Stimulated activated CD4-positive, alpha-beta T cell treated with anti-CD3 and anti-CD28 coated beads, Interleukin-15, amount 100 ng/mL, for 48 hours (primary cell): Measurements from ENCODE around the gene ACTG1.

ENCODE experiments used
- DNase-seq, 2 donors: peaks; one replicate each; pipeline ENCODE4 v3.0.0-alpha.2; 2020; ENCODE audit warnings: low read depth in 2 of 2

ACTG1 gene

GRCh38 chr17:81481815-81482505, 30.6 kb downstream of the ACTG1 start:
- DNase-seq = no peak

DNA sequence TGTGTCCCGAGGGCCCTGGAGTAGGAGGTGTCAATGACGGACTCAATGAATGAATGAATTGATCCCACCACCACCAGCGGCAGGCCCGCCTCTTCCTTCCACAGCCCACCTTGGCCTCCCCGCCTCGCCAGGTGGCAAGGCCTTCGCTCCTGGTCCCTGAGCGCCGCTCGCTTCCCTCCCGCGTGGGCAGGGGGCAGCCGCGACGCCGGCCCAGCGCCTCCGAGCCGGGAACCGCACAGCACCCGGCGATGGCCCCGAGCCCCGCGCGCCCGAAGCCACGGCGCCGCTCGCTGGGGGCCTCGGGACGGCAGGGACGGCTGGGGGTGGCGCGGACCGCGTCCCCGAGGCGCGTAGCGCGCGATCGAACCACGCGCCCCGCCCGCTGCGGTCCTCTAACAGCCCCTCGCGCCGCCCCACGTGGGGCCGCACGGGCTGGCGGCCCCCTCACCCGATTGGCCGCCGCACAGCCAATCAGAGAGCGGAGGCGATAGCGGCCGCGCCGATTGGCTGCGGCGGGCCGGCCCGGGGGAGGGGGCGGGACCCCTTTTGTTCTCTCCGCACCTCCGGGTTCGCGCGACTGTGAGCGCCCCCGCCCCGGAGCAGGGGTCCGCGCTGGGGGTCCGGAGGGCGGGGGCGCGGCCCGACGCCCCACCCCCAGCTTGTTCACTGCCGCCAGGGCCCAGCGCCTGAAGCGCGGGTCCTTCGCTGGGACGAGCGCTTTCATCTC, 31.4 kb downstream of the ACTG1 start:
- DNase-seq = peak in 1 of 2 donors; percentile 46

GRCh38 chr17:81480140-81481072, 32.2 kb downstream of the ACTG1 start:
- no peak for DNase-seq

DNA sequence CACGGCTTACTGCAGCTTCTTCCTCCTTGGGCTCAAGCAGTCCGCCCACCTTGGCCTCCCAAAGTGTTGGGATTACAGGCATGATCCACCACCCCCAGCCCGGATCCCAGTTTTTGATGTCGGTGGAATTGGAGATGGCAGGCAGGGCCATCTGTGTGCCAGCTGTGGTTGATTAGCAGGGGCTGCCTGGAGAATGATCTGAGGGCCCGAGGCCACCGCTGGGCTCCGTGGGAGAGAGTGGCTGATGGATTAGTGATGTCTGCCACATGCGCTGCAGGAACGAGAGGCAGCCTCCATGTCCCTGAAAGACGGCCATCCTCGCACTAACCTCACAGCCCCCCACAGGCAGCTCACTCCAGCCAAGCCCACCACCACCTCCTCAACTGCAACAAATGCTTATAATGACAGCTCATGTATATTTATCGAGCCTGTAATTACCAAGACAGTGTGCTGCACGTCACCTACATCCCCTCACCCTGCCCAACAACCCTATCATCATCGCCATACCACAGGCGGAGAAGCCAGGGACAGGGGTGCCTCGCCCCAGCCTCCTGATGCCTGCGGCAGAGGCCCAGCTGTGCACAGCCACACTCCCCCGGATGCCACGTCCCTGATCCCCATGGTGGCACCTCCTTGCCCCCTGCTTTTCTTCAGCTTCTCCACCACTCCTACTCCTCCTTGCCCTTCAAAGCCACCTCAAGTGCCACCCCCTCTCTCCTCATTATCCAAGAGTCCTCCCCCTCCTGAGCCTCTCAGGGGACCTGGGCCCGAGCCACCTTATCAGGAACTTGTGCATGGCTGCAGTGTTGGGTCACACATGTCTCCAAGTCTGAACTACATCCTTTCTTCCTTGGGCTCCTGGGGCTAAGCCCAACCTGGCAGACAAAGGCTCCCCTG, 33.2 kb downstream of the ACTG1 start:
- DNase-seq = no peak

GRCh38 chr17:81478119-81478518, 34.5 kb downstream of the ACTG1 start:
- no peak for DNase-seq

DNA sequence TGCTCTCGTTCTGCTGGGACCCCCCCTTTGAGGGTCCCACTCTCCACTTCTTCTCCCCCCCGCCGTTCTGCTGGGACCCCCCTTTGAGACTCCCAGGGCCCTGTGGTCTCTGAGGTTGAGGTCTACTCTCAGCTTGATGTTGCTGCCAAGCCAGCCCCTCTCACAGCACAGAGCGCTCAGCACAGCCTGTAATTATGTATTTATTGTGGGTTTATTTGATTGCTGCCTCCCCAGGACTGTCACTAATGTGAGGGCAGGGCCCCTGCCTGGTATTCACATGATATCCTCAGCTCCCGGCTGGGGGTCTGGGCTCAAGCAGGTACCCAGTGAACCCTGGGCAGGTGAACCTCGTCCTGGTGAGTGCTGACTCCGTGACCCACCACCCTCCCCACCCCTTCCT, 35.4 kb downstream of the ACTG1 start:
- no peak for DNase-seq

- no peak for DNase-seq
Measured at GRCh38 chr17:81476635-81477034, 36.0 kb downstream of the ACTG1 start.

DNA sequence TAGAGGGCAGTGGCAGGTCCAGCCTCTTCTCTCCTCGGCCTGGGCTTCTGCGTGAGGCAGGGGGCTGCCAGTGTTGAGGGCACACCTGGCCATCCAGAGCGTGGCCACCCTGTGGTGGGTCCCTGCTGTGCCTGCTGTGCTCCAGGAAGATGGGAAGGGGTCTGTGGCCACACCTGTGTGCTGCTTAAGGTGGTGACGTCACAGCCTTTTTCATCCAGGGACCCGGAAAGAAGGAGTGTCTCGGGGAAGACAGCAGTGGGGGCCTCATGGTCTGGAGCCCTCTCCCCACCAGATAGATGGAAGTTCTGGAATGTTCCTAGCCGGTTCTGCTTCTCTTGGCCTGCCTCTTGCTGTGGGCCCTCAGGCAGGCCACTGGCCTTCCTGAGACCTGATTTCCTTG, 36.5 kb downstream of the ACTG1 start:
- no peak for DNase-seq

DNA sequence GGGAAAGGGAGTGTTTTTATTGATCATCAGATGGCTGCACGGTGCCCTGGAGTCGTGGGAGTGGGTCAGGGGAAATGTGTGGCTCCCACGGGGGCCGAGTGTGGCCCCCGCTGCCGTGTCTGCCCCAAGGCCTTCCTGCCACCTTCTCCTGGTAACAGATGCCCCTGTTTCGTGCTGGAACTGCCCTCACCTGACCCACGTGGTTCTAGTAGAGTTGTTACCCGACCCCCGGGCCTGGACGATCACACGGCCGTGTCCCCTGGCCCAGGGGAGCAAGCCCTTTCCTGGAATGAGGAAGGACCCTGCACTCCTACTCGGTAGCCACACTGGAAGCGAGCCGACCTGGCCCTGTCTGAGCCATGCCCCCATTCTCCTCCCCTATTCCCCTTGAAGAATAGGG, 37.6 kb downstream of the ACTG1 start:
- DNase-seq = no peak

DNA sequence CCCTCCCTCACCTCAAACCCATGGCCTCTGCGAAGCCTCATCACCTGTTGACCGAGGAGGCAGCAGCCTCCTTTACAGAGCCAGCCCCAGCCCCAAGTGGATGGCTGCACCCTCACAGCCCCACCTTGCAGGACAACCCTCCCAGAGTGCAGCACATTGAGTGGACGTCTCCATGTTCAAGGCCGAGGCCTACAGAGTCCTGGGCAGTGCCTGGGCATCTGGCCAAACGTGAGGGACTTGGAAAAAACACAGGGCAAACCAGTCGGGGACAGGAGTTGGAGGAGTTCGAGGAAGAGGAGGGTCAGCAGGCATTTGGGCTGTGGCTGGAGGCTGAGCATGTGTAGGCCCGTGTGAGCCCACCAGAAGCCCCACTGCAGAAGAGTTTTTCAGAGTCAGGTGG, 39.6 kb downstream of the ACTG1 start:
- DNase-seq = no peak

- no peak for DNase-seq
Measured at GRCh38 chr17:81471818-81472456, 40.7 kb downstream of the ACTG1 start.

- DNase-seq = no peak
Measured at GRCh38 chr17:81470944-81471817, 41.4 kb downstream of the ACTG1 start.

GRCh38 chr17:81470270-81470943, 42.2 kb downstream of the ACTG1 start:
- DNase-seq = no peak

DNA sequence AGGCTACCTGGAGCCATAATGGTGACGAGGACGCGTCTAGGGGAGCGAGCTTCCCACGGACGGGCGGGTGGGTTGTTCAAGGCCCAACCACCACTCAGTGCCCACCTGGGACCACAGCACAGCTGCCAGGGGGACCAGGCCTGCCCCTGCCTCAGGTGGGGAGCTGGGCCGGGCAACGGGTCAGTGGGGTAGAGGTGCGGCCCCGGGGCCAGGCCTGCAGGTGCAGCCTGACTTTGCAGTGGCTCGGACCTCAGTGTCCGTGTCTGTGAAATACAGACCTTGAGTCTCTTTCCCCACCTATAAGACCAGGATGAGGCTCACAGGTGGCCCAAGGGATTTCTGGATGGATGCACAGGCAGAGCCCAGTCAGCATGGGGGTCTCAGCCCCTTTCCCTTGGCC, 43.3 kb downstream of the ACTG1 start:
- DNase-seq = no peak

GRCh38 chr17:81468770-81469121, 43.9 kb downstream of the ACTG1 start:
- DNase-seq = no peak

DNA sequence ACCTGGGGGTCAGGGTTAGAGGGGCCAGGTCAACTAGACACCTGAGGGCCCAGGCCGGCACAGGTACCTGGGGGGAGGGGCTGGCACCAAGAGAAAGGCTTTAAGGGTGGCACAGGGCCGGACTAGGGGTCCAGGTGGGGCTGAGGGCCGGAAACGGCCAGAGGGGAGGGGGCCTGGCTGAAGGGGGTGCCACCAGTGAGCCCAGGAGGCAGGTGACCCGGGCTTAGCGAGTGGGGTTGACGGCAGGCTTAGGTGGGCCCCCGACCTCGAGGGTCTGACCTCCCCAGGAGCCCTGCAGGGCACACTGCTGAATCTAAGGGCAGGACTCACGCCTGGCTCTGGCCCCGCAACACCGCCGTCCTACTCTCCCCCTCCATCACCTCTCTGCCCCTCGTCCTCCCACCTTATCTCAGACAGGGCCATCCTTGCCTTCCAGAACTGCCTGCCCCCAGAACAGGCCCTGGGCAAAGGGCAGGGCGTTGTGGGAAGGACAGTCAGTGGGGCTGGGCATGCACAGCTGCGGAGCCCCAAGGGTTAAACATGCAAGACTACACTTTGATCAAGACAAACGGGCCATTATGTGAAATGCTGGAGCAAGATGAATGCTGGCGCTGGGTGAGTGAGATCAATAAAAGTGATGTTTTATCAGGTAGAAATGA, 44.4 kb downstream of the ACTG1 start:
- DNase-seq = no peak

DNA sequence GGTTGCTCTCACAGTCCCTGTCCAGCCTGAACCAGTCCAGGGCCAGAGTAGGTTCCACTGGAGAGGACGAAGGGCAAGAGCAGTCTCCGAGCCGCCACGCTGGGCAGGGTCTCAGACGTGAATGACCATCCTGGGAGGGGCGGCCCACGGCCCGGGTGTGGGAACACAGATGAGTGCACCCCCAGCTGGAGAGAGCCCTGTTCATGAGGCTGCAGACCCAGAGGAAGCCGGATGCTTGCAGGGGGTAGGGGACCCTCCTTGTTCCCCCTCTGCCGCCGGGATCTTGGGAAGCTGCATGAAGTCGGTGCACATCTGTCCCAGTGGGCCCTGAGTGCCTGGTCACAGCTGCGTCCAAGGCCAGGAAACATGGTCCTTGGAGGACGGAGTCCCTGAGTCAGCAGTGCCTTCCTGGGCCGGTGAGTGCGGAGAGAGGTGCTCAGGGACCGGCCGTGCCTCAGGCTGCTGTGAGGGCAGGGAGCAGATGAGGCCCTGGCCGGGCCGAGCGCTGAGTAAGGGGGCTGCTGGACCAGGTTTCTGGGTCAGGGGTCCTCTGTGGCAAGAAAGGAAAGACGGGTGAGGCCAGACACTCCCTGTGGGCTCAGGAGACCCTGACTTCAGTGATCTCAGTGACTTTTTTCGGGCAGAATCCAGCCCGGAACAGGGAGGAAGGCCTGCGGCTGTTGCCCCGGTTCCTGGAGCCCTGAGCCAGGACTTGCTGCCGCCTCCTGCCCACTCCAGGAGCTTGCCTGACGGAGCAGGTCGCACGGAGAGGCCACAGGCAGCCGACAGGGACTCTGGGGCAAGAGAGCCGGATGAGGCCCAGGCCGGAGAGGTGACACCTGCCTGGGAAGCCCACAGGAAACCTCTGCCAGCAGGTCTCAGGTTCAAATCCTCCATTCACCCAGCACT, 45.8 kb downstream of the ACTG1 start:
- no peak for DNase-seq

DNA sequence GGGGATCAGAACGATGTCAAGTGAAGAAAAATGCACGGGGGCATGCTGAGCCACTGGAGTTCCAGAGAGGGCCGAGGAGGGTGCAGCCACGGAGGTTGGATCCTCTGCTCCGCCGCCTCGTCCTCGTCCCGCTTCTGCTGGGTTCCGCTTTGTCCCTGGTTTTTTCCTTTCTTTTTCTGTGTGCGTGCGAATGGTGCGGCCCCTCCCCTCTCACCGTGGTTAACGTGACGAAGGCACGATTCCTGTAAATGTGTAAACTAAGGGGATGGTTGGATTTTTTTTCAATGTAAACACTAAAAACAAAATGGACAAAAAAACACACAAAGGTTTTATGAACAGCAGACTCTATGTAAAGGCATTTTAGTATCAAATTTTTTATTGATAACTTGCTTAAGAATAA, 46.7 kb downstream of the ACTG1 start:
- no peak for DNase-seq
